Sigmoid colon (tissue), 3 donors: Measurements from ENCODE around the gene TMED4.

Experiments
- CTCF ChIP-seq, 4 experiments: fragments of 450-650 bp in 3 of 4; fragments of 200-600 bp in 1 of 4; IDR thresholded peaks; one replicate each; pipeline ENCODE4 v1.5.1; 2016 to 2019; ENCODE audit warnings: antibody characterized with exemption in 4 of 4, mild to moderate bottlenecking in 3 of 4, moderate library complexity in 2 of 4
- POLR2A ChIP-seq, 2 donors: fragments of 450-650 bp; IDR thresholded peaks; one replicate each; pipeline ENCODE4 v1.6.1; 2016; ENCODE audit warnings: antibody characterized with exemption in 2 of 2, mild to moderate bottlenecking in 2 of 2, moderate library complexity in 2 of 2

- TF ChIP-seq POLR2A (IDR thresholded peaks at IDR 0.05) (no peak), CTCF (IDR thresholded peaks at IDR 0.05) (no peak)
Observed at GRCh38 chr7:44574287-44574872, 7.7 kb downstream of the TMED4 start.
